HuH-7.5 (cell line): ENCODE data around the gene CSNK1A1L.

ENCODE experiments used
- DNase-seq: peaks from one replicate; pipeline ENCODE4 v3.0.0; 2011; ENCODE audit warnings: low spot score

The CSNK1A1L gene

DNA sequence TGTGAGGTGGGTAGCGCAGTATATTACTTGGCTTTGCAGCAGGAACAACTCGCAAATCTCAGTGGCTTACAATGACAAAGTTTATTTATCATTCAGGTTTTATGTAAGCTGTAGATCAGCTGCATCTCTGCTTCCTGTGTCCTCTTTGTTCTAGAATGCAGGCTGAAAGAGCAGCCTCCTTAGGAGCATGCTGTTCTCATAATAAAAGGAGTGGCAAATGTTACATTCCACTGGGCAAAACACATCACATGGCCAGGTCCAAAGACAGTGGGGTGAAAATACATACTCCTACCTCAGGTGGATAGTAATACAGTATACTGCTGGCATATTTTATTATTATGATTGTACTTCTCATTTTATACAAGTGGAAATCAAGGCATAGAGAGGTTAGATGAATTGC is 1.2 kb upstream of the CSNK1A1L start:
- no peak for DNase-seq

DNA sequence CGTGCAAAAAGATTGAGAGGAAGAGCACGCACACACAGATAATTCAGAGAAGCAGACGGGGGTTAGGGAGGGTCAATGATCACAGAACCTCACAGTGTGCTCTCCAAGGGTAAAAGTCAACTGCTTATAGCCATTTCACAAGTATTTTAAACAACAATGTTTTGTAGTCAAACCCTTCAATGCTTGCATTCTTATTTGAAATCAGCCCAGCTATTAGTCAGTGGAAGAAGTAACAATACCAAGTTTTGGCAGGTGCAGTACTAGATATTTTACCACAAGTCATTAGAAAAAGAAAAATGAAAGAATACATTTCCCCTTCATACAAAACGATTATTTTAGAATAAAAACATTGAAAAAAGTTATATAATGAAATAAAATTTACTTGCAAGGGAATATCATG is 2.6 kb downstream of the CSNK1A1L start:
- DNase-seq = no peak

DNA sequence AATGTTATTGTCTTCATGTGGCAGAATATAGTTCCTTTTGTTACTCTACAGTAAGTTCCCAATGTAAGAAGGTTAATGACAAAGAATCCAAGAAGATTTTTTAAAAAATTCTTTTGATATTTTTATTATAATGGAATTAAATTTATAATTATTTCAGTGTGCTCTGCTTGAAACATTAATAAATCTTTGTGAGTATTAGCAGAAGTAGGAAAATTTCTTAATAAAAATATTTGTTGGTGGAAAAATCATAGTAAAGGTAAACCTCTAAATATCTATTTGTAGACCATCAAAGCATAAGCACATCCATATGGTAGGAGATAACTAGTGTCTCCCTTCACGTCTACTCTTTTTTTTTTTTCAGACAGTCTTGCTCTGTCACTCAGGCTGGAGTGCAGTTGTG is 4.3 kb downstream of the CSNK1A1L start:
- DNase-seq = no peak

DNA sequence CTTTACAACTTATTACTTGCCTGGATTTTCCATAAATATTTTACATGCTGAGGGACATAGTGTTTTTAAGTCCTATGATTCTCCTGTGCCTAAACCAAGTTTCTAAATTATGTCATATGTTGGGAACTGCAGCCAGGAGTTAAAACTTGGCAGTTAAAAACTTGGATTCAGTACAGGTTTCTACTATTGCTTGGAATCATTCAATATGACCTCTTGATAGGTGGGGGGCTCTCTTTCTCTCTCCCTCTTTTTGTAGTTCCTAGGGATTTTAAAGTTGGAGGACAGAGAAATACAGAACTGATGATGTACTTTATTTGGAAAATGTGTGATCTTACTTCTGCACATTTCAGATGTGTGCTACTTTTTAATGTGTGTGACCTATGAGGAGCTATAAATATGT is 4.7 kb downstream of the CSNK1A1L start:
- DNase-seq = no peak

- no peak for DNase-seq
These were observed 8.4 kb downstream of the CSNK1A1L start for GRCh38 chr13:37097076-37097475.

DNA sequence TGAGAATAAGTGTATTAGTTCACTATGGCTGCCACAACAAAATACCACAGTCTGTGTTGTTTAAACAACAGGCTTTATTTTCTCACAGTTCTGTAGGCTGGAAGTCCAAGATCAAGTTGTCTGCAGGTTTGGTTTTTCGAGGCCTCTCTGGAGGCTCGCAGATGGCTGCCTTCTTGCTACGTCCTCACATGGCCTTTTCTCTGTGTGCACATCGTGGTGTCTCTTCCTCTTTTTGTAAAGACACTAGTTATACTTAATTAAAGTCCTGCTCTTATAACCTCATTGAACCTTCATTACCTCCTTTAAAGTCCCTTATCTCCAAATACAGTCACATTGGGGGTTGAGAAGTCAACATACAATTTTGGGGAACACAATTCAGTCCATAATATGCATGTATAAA is 10.6 kb downstream of the CSNK1A1L start:
- DNase-seq = no peak

DNA sequence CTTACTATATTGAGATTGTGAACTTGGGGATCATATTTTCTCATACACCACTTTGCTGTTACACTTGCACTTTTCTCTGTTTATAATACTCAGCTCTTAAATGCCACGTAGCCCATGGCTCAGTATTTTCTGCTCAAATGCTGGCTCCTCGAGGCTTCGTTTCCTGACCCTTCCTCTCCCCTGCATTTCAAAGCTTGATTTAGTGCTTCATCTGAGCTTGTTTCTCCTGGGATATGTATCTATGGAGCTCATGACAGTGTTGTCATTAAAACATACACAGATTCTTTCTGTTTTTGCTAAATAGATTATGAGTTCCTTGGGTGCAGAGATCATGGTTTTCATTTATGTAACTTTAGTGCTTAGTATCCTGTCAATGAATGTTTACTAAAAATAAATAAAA is 11.4 kb downstream of the CSNK1A1L start:
- no peak for DNase-seq

DNA sequence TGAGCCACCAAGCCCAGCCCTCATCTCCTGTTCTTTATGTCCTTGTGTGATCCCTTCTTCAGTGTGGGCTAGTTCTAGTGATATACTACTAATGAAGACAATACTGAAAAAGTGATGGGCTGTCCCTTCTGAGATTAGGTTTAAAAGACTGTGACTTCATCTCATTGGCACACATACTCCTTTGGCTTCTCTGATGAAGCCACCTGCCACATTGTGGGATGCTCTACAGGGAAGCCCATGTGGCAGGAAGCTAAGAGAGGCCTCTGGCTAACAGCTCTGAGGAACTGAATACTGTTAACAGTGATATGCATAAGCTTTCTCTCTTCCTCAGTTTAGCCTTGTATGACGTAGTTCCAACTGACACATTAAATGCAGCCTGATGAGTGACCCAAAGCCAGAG is 13.6 kb downstream of the CSNK1A1L start:
- no peak for DNase-seq

GRCh38 chr13:37090912-37091311 is 14.6 kb downstream of the CSNK1A1L start:
- no peak for DNase-seq

DNA sequence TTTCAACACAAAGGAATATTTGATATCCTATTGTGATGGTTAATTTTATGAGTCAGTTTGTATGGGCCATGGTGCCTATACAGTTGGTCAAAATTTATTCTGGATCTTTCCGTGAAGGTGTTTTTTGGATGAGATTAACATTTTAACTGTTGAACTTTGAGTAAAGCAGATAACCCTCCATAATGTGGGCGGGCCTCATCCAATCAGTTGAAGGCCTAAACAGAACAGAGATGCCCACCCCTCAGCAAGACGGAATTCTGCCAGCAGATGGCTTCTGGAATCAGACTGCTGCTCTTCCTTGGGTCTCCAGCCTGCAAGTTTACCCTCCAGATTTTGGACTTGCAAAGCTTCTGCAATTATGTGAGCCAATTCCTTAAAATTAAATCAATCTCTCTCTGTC is 16.0 kb downstream of the CSNK1A1L start:
- no peak for DNase-seq

GRCh38 chr13:37087486-37087885 is 18.0 kb downstream of the CSNK1A1L start:
- no peak for DNase-seq

- no peak for DNase-seq
These were observed 19.9 kb downstream of the CSNK1A1L start for GRCh38 chr13:37085606-37086005.

DNA sequence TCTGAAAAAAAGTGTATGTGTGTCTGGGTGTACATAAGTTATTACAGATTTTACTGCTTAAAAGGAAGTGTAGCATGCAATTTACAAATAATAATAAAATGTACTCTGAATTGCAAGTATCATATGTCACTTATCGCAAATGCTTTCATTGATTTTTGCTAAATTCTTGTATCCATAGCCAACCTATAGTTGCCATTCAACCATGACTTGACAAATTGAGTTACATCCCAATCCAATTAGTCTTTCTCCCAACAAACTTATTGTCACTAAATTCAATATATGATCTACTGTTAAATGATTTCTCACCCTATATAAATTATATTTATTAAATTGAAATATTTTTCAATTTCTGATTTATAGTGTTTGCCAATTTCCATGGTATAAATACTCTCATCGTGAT is 28.6 kb downstream of the CSNK1A1L start:
- no peak for DNase-seq

GRCh38 chr13:37075164-37075563 is 30.3 kb downstream of the CSNK1A1L start:
- no peak for DNase-seq

- DNase-seq = no peak
These were observed 30.8 kb downstream of the CSNK1A1L start for GRCh38 chr13:37074703-37075102.

DNA sequence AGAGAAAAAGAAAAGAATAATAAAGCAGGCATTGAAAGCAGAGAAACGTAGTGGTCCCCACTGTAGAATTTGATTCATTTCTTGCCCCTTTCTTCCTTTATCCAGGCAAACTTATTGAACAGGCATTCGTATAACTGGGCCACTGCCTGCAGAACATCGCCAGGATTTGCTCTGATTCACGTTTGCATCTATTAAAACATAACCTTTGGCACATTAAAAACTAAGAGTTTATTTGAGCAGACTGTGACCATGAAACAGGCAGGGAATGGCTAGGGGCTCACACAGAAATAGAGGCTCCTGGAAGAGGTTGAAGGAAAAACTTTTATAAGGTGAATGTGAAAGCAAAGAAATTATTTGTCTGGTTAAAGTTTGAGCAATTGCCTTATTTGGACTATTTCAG is 33.4 kb downstream of the CSNK1A1L start:
- no peak for DNase-seq

DNA sequence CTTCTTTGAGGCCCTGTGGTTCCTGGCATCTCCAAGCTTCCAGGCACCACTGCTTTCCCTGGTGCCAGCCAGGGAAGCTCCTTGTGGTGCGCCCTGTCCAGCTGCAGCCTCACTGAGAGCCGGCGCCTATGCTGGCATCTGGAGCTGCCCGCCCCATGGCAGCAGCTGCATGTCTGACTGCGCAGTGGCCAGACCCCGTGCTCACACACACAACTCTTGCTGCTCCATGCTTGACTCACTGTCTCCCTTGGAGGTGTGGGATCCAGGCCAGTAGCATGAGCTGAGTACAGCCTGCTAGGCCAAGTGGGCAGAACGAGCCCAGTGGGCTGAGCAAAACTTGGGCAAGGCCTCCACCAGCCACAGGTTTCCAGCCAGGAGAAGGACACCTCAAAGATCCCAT is 34.5 kb downstream of the CSNK1A1L start:
- DNase-seq = no peak

GRCh38 chr13:37070145-37070695 is 35.2 kb downstream of the CSNK1A1L start:
- DNase-seq = no peak

DNA sequence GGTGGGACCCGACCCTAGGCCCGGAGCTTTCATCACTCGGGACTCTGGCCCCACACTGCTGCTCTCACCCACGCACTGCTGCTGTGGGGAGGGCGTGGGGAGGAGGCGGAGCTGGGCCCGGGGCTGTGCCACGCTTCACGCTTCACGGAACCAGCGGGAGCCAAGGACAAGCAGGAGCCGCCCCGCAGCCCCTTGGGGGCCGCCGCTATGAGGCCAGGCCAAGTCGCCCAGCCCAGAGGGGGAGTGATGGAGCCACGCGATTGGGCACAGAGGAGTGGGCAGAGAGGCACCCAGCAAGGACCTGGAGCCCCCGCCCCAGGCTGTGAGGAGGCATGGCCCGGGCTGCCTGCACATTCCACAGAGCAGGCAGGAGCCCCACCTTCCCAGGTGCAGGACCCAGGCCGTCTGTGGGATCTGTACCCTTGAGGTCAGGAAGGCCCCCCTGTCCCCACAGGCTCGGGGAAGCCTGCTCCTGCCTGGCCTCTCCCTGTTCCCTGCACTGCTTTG is 35.8 kb downstream of the CSNK1A1L start:
- no peak for DNase-seq

GRCh38 chr13:37068962-37069361 is 36.5 kb downstream of the CSNK1A1L start:
- no peak for DNase-seq

- DNase-seq = no peak
These were observed 37.6 kb downstream of the CSNK1A1L start for GRCh38 chr13:37067874-37068273.

GRCh38 chr13:37065890-37066526 is 39.5 kb downstream of the CSNK1A1L start:
- DNase-seq = no peak

DNA sequence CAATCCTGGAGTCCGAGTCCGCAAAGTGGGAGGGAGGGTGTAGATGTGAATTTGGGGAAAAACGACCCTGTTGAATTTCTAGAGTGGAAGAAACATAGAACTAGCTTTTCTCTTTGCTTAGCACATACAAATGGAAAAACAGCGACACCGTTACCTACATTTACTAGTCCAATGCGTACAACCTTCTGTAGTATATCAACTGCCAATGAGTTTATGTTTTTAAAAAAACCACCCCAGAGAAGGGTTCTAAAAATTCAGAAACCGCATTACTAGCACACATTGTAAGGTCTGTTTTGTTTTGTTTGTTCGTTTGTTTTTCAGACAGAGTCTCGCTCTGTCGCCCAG is 45.6 kb downstream of the CSNK1A1L start:
- DNase-seq = no peak
